Measurements from ENCODE around the gene IL1B.

Gene IL1B

DNA sequence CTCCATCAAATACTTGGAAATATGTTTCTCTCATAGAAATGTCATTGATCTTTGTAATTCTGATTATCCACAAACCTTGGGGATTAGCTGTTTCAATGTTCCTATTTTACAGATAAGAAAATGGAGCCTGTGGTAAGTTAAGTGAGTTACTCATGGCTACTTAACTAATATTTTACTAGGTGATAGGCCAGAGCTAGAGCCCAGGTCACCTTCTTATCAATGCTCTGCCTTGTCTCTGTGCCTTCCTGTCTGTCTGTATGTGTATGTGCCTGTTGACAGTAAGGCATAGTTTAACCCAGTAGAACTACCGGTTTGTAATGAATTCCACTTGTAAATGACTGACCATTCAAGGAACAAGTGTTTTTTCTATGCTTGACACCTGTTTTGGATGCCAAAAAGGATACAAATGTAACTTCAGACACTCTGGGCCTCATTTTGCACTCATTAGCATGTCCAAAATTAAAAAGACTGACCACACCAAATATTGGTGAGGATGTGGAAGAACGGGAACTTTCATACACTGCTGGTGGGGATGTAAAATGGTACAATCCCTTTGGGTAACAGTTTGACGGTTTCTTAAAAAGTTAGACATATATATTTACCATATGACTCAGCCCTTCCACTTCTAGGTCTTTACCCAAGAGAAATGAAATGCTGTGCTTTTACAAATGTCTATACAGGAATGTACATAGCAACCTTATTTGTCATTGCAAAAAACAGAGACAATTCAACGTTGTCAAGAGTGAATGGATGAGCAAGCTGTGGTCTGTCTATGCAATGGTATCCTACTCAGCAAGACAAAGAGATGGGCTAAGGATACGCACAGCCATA is 32.7 kb downstream of the IL1B start:
- DNase-seq, result no peak

DNA sequence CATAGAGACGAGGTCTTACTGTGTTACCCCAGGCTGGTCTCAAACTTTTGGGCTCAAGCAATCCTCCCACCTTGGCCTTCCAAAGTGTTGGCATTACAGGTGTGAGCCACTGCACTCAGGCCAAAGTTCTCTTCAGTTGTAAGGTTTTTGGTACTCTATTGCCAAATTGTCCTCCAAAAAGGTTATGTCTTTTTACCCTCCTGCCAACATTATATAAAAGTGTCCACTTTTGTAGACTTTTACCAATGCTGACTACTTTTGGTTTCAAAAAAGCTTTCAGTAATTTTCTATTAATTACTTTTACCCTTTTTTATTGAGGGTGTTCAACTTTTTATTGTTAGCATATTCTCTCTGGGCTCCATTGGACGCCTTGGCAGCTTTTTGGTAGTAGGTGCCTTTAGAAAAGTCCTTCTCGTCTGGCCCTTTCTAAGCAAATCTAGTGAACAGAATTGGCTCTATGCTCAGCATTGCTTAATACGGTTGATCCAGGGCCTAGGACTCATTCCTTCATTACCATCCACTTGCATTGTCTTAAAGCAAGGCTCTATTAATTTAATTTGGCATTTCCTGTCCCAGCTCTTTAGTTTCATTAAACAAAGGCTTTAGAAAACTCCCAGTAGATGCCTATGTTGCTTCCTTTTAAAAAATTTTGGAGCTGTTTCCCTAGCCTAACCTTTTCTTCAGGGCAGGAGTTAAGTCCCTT is 35.5 kb downstream of the IL1B start:
- no peak for DNase-seq

DNA sequence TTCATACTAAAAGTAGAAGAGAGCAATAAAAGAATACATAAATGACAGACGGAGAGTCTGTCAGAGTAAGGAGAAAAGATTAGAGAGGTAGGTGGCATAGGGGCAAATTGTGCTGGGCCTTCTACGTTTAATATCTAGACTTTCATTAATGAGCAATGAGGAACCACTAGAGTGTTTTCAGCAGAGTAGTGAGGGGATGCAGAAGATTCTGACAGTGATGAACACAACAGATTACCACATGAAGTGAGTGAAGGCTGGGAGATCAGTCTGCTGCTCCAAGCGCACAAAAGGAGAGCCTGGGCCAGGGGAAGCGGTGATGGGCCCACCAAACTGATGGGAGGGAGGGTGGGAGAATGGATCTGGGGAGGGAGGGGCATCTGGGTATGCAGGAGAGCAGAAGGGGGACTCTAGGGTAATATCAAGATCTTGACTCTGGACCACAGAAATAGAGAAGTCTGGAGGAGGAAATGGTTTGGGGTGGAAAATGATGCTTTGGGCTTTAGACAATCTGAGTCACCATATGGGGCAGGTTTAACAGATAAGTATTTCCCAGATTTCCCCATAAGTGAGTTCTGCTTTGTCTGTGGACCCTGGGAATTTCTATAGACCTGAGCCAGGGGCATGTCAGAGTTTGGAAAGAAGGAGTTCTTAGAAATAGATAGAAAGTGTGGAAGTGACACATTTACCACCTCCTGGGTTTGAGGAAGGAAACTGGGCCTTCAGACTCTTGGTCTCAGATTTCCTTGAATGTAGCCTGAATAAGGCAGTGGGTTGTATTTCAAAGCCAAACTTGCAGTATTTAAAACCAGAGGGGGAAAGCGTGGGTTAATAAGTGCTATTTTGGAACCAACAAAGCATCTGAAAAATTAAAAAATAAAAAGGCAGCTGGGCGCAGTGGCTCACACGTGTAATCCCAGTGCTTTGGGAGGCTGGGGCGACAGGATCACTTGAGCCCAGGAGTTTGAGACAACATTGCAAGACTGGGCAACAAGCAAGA is 37.3 kb downstream of the IL1B start:
- no peak for DNase-seq

- DNase-seq, result no peak
Measured at GRCh38 chr2:112796486-112796885, 40.1 kb downstream of the IL1B start.

GRCh38 chr2:112795774-112796173 is 40.8 kb downstream of the IL1B start:
- no peak for DNase-seq

GRCh38 chr2:112794841-112795240 is 41.7 kb downstream of the IL1B start:
- no peak for DNase-seq

DNA sequence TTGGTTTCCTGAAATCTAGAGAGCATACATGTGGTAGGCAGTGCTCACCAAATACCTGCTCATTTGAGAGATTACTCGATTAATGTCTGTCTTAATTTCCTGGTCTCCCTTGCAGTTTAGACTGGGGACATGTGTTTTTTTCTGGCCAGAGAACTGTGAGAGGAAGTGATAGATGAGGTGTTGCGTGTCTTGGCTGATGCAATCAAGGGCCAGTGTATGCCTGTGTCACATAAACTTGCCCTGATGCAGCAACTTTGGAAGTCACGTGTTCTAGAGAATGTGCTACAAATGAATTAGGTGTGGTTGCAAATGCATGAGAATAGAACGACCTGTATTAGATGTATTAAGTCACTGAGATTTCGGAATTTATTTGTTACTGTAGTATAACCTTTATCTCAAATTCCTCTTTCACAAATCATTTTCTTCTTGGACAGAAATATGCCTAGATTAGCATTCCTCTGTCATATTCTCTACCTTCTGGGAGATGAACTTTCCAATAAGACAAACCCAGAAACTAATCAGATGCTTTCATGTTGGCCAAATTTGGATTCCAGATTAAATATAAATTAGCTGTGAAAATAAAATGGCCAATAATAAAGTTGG is 42.3 kb downstream of the IL1B start:
- no peak for DNase-seq

GRCh38 chr2:112793449-112793978 is 43.1 kb downstream of the IL1B start:
- DNase-seq, result no peak

GRCh38 chr2:112792419-112792818 is 44.2 kb downstream of the IL1B start:
- DNase-seq, result no peak

DNA sequence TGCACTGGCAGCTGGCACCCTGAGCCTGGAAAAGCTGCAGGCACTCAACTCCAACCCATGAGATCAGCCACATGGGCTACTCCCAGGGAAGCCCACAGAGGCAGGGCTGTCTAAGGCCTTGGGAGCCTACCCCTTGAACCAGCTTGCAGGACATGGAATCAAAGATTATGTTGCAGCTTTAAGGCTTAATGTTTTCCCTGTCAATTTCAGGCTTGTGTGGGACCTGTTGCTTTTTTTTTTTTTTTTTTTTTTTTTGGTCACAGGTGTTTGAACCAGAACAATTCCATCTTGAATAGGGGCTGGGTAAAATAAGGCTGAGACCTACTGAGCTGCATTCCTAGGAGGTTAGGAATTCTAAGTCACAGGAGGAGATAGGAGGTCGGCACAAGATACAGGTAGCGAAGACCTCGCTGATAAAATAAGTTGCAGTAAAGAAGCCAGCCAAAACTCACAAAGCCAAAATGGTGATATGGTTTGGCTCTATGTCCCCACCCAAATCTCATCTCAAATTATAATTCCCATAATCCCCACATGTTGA is 44.8 kb downstream of the IL1B start:
- no peak for DNase-seq

DNA sequence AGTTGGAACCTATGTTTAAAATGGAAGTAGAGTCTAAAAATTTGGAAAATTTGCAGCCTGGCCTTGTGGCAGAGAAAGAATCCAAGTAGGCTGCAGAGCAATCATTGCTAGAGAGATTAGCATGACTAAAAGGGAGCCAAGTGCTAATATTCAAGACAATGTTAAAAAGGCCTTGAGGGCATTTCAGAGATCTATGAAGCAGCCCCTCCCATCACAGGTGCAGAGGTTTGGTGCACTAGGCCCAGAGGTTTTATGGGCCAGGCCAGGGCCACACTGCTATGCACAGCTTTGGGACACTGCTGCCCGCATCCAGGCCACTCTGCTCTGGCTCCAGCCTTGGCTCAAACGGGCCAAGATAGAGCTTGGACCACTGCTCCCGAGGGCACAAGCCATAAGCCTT is 45.6 kb downstream of the IL1B start:
- DNase-seq, result no peak

GRCh38 chr2:112790305-112790704 is 46.3 kb downstream of the IL1B start:
- DNase-seq, result no peak

GRCh38 chr2:112789186-112789585 is 47.4 kb downstream of the IL1B start:
- DNase-seq, result no peak

DNA sequence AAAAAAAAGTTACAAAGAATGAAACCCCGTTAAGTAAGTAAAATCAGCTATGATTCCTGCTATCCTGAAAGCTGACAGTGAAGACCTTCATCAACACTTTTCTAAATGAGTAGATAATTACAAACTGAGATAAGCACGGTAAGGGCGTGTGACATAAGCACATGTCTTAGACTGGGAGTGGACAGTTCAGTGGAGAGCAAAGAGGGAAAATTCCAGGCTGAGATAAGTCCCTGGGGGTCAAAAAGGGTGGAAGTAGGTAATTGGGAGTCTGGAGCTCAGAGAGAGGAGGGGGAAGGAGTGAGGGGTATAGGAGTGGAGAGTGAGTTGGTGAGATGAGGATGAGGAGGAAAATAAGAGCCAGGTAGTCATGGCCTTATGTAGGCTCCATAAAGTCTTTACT is 47.9 kb downstream of the IL1B start:
- no peak for DNase-seq

GRCh38 chr2:112787729-112788393 is 48.7 kb downstream of the IL1B start:
- DNase-seq, result no peak

DNA sequence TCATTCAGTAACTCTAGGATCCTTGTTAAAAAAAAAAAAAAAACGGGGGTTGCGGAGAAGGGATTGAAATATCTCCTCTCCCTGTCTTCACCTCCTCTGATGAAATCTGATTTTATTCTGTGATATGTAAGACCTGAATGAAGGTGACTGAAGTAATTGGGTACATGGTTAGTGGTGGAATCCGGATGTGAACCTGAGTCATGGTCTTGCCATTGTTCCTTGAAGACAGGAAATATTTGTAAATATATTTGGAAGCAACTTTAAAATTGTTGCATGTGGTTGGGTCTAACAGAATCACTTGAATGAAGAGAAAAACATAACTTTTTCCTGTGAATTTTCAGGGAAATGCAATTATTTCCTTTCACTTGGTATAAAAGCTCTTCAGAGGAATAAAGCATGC is 49.3 kb downstream of the IL1B start:
- DNase-seq, result no peak

DNA sequence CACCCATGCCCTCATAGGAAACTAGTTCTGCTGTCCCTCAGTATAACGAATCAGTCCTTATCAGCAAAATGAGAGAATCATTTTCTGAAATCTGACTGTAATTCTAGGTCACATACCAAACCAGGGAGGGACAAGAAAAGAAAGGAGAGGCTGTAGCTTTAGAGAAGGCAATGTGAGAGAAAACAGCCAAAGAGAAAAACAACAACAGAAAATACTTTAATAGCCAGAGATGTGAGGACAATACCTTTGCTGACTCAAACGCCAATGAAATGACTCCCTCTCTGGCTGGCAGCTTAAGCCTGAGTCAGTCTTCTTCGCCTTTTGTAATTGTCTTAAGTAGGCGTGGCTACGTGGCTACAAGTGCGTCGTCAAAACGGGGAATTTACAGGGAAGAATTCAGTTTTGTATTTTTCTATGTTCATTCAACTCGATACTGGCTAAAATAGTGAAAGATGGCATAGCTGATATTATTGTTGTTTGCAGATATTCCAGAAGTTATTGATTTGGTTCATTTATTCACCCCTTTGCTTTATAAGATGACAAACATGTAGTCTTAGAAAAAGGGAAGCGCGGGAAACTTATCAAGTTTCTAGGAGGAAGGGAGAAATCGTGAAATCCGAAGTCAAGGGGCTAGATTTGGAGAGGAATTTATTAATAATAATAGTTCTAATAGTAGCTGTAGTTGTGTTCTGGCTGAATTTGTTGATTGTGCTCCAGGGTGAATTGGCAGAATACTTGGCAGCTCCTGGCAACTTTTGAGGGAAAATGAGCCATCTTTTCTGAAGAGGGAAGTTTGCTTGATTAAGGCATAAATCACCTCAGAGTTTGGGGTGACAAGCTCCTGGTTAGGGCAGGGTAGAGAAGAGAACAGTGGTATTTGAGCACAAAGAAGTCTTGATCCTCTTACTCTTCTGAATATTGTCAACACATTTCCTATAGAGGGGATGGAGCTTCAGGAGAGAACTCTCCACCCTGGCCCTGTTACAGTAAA is 52.1 kb downstream of the IL1B start, which contains the start of gene IL1A:
Gene IL1A, minus strand, starts transcription at position 295 of the 991 bp plus-strand sequence. CDS start 723 bp downstream, outside the sequence.
- DNase-seq, result no peak

DNA sequence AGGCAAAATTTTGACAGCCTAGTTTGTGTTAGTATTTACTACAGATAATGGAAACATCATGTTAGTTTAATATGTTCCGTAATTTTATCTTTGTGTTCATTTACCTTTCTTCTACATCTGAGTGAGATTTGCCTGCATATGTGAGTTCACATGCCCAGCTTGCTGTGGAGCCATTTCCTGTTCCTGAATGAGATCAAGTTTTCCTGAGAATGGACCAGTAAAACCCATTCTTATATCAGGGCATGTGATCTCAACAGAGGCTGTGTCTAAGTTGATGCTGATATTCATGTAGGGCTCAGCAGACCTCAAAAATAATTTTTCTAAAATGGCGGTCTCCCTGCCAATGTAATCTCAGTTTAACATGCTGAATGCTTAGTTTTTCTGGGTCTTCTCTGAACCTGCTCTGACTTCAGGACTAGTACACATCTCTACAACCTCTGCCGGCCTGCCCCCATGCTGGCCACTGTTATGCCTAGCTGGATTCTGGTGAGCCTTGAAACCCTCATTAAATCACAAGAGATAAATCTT is 53.3 kb downstream of the IL1B start:
- DNase-seq, result no peak

- DNase-seq, result no peak
Measured at GRCh38 chr2:112782234-112782799, 54.3 kb downstream of the IL1B start.
